HG02798 (cell line): Measurements from ENCODE around the gene NET1.

Experiments used
- ATAC-seq: cut with Tn5 transposase; IDR thresholded peaks from one replicate; pipeline ENCODE4 v1.9.1; 2021; ENCODE audit warnings: mild to moderate bottlenecking; ENCODE audit not compliant: unreplicated experiment, poor library complexity

Gene NET1

DNA sequence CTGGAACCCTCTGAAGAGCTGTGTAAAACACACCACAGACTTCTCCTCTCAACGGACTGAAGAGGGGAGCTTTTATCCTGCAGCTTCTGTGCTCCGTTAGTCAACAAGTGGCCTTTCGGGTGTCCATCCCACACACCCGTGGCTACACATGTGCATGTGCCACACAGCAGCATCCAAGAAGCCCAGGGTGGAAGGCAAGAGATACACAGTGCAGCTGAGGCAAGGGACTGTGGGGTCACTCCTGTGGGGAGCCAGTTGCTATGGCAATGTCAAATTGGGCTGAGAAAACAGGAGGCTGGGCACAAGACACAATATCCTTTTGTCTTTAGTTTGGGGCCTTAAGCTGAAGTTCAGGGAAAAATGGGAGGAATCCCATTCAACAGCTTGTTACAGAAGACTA, 28.7 kb downstream of the NET1 start:
- ATAC-seq, result no peak

DNA sequence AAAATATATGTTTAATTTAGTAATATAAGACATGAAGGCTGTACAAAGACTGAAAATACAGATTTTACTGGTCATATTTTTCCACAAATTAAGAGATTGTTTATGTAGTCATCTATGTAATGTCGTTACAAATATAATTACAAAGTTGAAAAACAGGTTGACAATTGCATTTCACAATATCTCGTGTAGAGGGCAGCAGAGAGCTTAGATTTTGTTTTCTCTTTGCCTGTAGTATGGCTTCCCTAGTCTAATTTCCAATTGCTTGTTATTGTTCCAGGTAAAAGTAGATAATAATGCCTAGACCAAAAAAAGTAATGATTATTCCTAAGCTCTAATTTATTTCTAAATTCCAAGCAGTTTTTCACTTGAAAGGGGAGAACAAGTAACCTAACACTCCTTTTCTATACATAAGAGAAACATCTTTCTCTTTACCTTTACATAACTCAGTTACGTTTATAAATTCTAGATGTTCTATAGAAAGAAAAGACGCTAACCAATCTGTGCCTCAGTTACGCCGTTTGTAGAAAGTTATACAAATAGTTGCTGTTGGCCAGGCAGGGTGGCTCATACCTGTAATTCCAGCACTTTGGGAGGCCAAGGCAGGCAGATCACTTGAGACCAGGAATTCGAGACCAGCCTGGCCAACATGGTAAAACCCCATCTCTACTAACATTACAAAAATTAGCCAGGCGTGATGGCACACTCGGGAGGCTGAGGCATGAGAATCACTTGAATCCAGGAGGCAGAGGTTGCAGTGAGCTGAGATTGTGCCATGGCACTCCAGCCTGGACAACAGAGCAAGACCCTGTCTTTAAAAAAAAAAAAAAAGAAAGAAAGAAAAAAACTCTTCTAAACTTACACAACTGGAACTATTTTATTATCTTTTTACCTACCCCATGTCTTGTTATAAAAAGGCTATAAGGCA, 30.0 kb downstream of the NET1 start:
- ATAC-seq, result no peak

DNA sequence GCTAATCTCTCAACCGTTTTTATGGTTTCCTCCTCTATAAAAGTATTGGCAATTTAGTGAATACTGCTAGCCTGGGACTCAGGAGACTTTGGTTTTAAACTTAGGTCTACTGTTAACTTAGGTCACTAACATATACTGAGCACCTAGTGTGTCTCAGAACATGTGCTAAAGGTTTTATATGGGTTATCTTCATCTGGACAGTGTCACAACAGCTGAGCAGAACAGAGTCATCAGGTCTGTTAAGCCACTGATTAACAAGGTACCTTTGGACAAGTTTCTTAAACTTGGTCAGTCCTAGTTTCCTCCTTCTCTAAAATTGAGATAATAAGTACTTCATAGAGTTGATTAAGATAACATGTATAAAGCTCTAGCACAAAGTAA, 30.6 kb downstream of the NET1 start:
- ATAC-seq, result peak; percentile 28

DNA sequence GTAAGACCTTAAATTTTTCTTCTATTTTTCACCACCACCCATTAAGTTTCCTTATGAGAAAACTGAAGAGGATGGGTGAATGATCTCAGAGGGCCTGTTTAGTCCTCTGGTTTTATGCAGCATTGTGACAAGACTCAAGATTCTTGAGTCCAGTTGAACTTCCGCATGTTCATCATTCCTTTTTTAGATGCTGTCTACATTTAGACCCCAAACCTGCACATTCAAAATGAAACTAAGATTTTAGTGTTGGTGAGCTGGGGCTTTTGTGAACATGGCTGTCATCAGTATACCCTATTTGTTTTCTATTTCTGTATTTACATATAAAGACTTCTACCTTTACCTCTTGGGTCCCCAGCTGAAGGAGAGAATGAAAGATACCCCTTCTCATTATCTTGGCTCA, 31.1 kb downstream of the NET1 start:
- ATAC-seq, result peak; percentile 71

DNA sequence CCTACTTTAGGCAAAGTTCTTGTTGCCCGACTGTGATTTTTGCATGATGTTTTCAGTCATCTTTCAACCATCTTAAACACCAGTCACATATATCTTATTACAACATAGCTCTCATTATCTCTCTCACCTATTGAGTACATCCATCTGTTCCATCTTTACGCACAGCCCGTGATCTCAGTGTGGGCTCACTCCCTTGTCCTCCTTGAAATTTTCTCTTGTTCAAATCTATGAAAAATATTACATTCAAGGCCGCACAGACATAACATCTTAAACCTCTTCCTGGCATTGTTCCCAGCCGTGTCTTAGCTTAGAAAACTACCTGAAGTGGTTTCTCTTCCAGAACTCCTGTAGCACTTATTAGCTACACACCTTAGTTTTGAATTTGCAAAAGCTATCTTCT, 32.6 kb downstream of the NET1 start:
- no peak for ATAC-seq

DNA sequence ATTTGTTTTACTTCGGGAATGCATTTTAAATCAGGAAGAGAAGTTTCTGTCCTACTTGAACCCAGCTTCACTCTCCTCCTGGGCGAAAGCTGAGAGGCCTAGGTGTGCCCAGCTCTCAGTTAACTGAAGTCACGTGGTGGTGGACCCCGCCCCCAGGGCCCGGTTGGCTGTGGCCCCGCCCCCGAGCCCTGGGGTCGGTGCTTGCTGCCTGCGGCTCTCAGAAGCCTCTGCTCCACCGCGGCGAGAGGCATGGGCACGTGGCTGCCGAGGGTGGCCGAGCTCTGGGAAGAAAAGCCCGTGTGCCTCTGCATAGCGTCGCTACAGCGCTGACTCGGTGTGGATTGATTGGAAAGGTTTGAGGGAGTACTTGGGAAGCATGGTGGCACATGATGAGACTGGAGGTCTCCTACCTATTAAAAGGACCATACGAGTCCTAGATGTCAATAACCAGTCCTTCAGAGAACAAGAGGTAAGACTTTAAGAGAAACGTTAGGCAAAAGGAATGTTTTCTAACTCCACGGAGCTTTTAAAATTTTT, 34.1 kb downstream of the NET1 start:
- ATAC-seq, result peak; percentile 32

DNA sequence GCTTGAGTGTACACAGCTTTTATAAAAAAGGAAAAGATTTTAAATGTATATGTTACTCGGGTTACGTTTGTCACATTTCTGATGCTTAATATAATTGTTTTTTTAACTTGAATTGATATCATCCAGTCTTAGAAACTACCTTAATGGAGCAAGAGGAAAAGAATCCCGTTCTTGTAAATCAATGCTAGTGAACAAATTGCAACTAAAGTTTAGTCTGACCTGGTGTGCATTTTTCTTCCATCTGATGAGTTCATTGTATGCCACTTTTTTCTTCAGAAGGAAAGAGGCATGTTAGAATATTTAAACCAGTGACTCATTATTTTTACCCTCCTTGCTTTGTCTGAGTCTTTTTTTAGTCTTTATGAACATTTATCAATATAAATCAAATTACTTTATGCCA, 34.7 kb downstream of the NET1 start:
- ATAC-seq, result no peak

DNA sequence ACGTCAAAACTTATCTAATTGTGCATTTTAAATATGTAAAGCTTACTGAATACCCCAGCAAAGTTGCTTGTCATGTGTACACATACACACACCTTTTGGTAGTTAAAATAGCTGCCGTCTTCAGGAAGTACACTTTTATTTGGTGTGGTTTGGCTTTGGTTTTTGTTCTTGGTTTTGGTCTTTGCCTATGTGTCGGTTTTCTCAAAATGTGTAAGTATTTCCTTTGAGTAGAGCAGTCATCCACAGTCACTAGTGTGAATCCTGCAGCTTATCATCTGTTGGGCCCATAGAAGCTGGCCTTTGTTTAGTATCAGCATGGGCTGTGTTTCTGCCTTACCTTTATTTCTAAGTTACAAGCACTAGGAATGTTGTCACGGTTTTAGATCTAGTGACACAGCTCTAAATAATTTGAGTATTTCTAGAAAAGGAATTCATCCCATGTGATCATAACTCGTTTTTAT, 35.3 kb downstream of the NET1 start:
- ATAC-seq, result peak; percentile 57

DNA sequence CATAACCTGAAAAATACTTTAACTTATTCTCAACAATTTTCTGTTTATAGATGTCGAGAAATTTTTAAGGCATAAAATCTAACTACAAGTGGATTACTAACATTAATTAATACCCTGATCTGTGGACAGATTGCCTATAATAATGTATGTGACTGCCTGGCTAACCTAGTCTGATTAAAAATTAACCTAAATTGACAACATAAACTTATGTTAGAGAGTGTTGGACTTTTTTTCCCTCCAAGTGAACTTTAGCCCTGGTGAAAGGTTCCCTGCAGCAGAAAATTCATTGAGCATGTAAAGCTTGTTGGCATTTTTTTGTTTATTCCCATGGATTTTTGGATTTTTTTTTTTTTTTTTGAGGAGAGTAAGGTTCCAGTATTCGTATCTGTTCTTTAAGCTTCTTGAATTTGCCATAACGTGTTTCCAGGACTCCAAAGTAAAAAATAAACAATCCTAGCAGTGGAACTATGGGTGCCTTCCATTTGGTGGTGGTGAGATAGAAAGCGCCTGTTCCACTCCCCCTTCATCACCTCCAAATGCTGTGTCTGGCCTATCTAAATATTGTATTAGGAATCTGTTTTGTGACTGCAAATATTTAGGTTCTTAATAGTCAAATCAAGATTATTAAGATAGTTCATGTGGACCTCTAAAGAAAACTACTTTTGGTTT, 36.1 kb downstream of the NET1 start:
- ATAC-seq, result no peak

DNA sequence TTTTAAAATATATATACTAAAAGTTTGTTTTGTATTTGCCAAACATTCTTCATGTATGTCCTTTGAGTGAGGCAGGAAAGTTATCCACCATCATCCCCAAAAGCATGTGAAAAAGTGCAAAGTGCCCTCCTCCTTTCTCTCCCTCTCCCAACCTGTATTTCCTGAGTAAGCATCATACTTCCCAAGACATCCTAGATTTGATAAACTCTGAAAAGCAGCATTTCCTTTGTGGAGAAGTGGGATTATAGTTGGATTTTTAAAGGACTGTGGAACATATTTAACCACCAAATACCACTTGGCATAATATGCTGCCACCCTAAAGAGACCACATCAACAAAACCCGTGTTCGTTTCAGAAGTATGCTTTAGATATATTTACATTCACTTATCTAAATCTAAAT, 36.9 kb downstream of the NET1 start:
- ATAC-seq, result no peak

DNA sequence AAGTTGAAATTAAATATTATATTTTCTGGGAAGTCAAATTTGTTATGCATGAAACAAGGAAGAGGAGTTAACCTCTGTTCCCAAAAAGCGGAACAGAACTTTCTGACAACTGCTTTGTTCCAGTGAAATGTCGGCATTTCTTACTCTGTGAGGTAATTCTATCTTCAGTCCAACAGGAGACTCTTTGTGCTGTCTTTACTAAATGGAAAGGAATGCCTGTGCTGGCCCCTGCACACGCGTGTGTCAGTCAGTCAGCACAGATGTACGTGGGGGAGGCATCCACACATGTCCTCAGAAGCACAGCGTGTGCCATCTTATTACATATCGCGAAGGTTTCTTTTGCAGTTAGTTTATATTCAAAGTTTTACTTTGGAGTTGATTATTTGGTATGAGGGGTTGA, 37.5 kb downstream of the NET1 start:
- ATAC-seq, result no peak

DNA sequence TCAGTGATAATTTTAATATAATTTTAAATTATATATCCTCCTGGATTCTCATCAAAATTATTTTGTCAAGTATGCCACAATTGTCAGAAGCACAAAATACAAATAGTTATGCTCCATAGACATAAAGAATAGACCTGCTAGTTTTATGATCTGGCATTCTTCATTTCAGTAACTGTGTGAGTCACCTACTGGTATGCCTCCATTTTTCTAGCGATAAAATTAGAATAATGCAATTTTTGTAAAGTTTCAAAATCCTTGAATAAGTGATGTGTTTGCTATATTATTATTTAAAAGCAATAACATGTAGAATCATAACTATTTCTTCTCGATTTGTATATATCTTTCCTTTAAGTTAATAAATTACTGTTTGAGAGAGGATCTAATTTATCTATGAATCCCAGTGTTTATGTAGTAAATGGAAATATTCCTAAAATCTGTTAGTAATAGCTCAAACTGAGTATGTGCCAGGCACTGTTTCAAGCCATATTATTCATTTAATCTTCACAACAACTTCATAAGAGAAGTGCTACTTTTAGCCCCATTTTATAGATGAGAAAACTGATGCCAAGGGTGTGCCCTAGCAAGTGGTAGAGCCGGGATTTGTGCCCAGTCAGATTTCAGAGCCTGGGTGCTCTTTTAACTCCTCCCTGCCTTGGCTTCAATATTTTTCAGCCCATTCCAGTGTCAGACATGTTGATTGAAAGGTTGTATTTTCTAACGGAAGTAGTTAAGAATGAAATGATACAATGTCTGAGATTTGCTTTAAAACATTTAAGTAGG, 38.4 kb downstream of the NET1 start:
- ATAC-seq, result no peak

DNA sequence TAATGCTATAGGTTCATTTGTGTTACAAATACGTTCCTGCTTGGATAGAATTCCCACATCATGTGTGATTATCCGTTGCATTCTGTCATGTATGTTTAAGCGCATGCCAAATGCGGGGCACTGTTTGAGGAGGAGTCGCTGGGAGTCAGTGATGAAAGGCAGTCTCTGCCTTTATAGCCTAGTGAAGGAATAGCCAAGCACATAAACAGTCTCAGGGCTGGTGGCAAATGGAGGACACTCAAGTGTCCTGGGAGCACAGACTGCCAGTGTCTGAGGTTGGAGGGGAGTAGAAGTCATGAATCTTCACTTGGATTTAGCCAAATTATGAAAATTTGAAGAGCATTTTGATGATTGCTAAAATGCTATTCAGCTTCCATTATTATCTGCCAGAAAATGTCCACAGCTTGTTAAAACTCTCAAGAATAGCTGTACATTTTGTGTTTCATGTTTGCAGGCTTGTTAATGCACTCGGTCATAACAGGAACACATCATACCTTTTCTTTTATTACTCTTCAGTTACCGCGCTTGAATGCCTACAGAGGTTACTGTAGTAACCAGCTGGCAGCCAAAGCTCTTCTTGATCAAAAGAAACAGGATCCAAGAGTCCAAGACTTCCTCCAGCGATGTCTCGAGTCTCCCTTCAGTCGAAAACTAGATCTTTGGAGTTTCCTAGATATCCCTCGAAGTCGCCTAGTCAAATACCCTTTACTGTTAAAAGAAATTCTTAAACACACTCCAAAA, 41.6 kb downstream of the NET1 start:
- no peak for ATAC-seq

DNA sequence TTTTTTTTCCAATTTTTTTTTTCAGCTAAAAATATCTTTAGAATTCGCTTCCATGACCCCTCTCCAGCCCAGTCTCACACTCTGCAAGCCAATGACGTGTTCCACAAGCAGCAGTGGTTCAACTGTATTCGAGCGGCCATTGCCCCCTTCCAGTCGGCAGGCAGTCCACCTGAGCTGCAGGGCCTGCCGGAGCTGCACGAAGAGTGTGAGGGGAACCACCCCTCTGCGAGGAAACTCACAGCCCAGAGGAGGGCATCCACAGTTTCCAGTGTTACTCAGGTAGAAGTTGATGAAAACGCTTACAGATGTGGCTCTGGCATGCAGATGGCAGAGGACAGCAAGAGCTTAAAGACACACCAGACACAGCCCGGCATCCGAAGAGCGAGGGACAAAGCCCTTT, 44.2 kb downstream of the NET1 start:
- ATAC-seq, result no peak

DNA sequence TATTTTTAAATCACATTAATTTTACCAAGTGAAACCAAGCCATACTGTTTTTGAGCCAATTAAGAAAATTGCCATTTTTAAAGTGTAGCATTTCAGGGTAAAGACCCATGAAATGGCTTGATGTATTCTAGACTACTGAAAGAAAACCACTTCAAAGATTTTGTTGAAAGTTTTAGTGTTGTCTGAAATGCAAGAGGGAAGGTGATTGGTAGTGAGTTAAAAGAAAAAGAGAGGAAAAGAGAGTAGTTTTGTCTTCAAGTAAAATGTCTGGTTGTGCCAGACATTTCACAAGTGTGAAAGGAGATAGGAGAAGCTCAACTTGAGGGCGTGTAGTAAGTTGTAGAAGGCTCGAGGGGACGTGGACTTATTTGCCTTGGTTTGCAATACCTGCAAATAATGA, 45.4 kb downstream of the NET1 start:
- no peak for ATAC-seq

DNA sequence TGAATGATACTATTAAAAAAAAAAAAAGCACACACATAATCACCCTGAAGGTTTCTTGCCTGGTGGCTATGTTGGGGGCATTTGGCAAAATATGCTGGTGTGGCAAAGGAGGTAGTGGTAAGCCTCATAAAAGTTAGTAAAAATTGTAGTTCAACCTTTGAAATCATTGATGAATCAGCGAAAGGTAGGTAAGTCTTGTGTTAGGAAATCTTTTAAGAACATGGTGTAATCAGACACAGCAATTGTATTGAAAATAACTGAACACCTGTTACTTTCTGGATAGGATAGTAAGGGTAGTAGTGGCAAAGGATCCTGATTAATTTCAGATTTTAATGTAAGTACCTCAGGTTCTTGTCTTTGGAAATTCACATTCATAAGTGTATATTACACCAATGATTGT, 46.1 kb downstream of the NET1 start:
- no peak for ATAC-seq

DNA sequence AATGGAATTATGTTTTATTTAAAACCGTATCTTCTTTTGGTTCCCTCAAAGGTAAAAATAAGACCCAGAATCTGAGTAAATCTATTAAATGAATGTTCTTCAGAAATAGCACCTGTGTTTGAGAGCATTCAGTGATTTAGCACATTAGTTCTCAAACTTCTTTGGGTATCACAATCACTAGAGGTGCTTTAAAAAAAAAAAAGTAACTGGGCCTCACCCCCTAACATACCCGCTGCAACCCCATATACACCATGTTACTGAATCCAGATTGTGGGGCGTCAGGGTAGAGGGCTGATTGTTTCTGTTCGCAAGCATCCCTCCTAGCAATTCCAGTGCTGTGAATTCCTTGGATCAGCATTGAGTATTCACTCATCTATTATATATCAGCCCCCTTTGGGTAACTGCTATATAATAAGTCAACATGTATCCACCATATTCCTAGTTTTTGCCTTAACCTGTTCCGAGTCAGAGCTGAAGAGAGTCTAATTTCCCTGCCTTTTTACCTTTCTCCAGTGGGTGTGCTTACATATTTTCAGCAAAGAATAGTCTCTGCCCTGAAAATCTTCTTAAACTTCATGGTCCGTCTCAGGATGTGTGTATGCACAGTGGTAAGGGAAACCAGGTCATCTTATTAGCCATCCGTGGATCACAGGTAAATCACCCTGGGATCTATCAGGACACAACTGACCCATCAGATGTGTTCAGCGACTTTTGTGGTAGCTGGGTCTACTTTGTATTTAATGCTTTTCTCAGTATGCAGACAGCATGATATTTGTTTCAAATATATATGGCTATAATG, 46.8 kb downstream of the NET1 start:
- no peak for ATAC-seq

DNA sequence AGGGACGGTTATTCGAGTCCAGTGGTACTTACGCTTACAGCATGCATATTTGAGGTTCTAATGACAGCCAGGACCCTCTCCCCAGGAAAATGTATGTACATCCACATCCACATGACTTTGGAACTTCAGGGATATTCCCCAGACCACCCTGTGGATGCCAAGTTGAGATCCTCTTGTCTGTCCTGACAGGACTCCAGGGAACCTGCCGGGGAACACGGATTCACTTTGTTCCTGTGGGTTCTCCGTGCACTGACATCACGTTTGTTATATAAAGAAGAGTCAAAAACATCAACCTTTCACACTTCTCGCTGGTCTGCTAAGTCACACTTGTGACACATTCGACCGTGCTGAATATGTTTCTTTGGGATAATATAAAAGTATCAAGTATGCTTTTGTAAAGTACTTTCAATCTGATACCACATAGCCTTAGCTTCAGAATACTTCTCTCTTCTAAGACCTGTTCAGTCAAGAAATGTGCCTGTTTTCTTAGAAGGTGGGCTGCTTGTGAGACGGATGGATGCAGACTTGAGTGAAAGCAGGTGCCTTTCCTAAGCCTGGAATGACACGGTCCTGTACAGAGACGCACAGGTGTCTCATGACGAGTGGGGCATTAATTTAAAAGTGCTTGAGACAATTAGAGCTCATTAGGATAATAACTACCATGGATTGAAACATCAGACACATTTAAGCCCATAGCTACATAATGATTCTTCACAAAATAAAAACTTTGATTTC, 48.3 kb downstream of the NET1 start:
- no peak for ATAC-seq

DNA sequence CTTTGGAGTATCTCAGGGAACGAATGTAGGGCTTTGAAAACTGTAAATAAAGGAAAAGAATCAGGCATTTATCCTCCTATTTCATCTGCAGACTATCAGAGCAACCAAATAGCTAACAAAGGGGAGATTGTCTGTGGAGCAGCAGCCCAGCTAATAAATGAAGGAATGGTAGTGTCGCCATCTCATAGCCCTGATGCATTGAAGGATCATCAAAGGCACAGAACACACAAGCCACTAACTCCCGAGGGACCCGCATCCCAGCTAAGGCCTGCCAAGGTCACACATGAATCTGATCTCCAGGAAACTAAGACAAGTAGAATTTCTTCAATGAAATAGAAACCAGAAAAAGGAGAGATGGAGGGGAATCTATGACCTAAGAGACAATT, 48.8 kb downstream of the NET1 start:
- ATAC-seq, result no peak
